SK-N-SH treated with all-trans-retinoic acid at 6 μM for 48 hours (cell line): ENCODE results near the gene POTEC.
"Not testable (repeated sequence)": the region's sequence is repeated elsewhere in the genome, so short reads cannot be mapped to it uniquely, and the experiment has no call there.

Source experiments
- ARNTL ChIP-seq: fragments of 450-650 bp; formaldehyde crosslinking; IDR thresholded peaks from 2 replicates; pipeline ENCODE4 v1.5.0; 2020; ENCODE audit warnings: low read depth, mild to moderate bottlenecking, moderate library complexity, borderline replicate concordance
- CSDC2 ChIP-seq: fragments of 250-450 bp; sonication (Bioruptor Pico); IDR thresholded peaks from 2 replicates; pipeline ENCODE4 v1.5.0; 2020; ENCODE audit warnings: mild to moderate bottlenecking, moderate library complexity
- ESRRG ChIP-seq: fragments of 250-450 bp; sonication (Bioruptor Pico); IDR thresholded peaks from 2 replicates; pipeline ENCODE4 v1.6.1; 2021; ENCODE audit warnings: mild to moderate bottlenecking
- PPARA ChIP-seq: fragments of 250-450 bp; sonication (Bioruptor Pico); IDR thresholded peaks from 2 replicates; pipeline ENCODE4 v1.5.0; 2020; ENCODE audit warnings: mild to moderate bottlenecking, borderline replicate concordance
- RARB ChIP-seq: fragments of 250-450 bp; sonication (Bioruptor Pico); IDR thresholded peaks from 2 replicates; pipeline ENCODE4 v1.8.0; 2021; ENCODE audit warnings: mild to moderate bottlenecking, moderate library complexity
- TCF4 ChIP-seq: fragments of 250-450 bp; sonication (Bioruptor Pico); IDR thresholded peaks from 2 replicates; pipeline ENCODE4 v1.8.0; 2021; ENCODE audit warnings: mild to moderate bottlenecking, moderate library complexity, borderline replicate concordance
- ZFP3 ChIP-seq: fragments of 250-450 bp; sonication (Bioruptor Pico); IDR thresholded peaks from 2 replicates; pipeline ENCODE4 v1.5.0; 2020; ENCODE audit warnings: mild to moderate bottlenecking, moderate library complexity
- ZNF565 ChIP-seq: fragments of 450-650 bp; formaldehyde crosslinking; conservative IDR thresholded peaks from 2 replicates; pipeline ENCODE4 v1.5.0; 2020; ENCODE audit warnings: low read depth, mild to moderate bottlenecking, moderate library complexity
- ZNF8 ChIP-seq: fragments of 450-650 bp; formaldehyde crosslinking; IDR thresholded peaks from 2 replicates; pipeline ENCODE4 v1.5.0; 2020; ENCODE audit warnings: mild to moderate bottlenecking, moderate library complexity
- TF ChIP-seq, protein P1 (sequence below): fragments of 250-450 bp; sonication (Bioruptor Pico); IDR thresholded peaks from 2 replicates; pipeline ENCODE4 v1.5.1; 2020; ENCODE audit warnings: low read depth, mild to moderate bottlenecking, moderate library complexity
- TF ChIP-seq, protein P2 (sequence below): fragments of 250-450 bp; sonication (Bioruptor Pico); IDR thresholded peaks from 2 replicates; pipeline ENCODE4 v1.8.0; 2021; ENCODE audit warnings: low read depth, mild to moderate bottlenecking, moderate library complexity, borderline replicate concordance

DNA sequence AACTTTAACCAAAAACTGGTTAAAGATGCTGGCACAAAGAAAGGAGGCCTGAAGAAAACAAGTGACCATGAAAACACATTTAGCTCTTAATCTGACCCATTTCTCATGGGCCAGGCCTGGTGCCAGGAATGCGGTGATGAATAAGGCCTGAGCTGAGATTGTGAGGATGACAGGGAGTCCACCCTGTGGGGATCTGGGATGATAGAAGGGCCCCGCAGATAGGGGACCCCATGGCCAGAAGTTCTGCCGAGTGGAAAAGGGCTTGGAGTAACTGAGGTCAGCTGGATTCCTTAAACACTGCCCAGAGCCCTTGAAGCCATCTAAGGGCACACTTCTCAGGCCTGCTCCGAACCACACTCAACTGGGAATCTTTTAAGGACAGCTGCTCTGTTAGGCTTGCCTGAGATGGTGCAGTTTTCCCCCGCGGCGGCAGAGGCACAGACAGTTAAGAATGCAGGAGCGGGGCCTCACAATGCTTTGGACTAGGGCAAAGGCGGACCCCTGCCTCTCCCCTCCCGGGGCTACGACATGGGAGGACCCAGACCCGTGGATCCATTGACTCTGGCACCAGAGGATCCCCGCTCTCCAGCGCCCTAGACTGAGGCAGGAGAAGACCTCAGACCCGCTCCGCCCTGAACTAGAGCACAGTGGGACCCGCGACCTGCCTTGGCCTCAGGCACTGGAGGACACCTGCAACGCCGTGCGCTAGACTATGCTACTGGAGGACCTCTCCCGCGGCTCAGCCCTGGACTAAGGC is 70.0 kb downstream of the POTEC start:
- TF ChIP-seq, protein P1, sequence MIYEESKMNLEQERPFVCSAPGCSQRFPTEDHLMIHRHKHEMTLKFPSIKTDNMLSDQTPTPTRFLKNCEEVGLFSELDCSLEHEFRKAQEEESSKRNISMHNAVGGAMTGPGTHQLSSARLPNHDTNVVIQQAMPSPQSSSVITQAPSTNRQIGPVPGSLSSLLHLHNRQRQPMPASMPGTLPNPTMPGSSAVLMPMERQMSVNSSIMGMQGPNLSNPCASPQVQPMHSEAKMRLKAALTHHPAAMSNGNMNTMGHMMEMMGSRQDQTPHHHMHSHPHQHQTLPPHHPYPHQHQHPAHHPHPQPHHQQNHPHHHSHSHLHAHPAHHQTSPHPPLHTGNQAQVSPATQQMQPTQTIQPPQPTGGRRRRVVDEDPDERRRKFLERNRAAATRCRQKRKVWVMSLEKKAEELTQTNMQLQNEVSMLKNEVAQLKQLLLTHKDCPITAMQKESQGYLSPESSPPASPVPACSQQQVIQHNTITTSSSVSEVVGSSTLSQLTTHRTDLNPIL (CRISPR knock-in tag), result not testable (repeated sequence)
- not testable (repeated sequence) for TF ChIP-seq TCF4 (CRISPR knock-in tag); CSDC2; PPARA (CRISPR knock-in tag); ARNTL (CRISPR knock-in tag); ESRRG (CRISPR knock-in tag); ZNF565 (CRISPR knock-in tag); ZFP3 (CRISPR knock-in tag); RARB (CRISPR knock-in tag); ZNF8 (CRISPR knock-in tag)
- TF ChIP-seq, protein P2, sequence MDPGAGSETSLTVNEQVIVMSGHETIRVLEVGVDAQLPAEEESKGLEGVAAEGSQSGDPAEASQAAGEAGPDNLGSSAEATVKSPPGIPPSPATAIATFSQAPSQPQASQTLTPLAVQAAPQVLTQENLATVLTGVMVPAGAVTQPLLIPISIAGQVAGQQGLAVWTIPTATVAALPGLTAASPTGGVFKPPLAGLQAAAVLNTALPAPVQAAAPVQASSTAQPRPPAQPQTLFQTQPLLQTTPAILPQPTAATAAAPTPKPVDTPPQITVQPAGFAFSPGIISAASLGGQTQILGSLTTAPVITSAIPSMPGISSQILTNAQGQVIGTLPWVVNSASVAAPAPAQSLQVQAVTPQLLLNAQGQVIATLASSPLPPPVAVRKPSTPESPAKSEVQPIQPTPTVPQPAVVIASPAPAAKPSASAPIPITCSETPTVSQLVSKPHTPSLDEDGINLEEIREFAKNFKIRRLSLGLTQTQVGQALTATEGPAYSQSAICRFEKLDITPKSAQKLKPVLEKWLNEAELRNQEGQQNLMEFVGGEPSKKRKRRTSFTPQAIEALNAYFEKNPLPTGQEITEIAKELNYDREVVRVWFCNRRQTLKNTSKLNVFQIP, result not testable (repeated sequence)
